Esophagus squamous epithelium (tissue), 5 donors: Measurements from ENCODE around the gene SPINDOC. TPM values are rescaled to one million over a fixed set of nuclear protein-coding genes. Genes with fewer than 3 reads are reported as not detected.

Experiments
- DNase-seq: peaks from one replicate; lab custom pipeline; 2025; lab: John Stamatoyannopoulos, UW
- H3K27ac ChIP-seq, 4 donors: fragments of 200-600 bp; sonication (generic); one replicate each; pipeline ENCODE4 v1.5.1; 2016 to 2019; ENCODE audit warnings: mild to moderate bottlenecking in 1 of 4
- H3K27me3 ChIP-seq, 4 donors: fragments of 200-600 bp; sonication (generic); 1 replicate in 3 of 4; 2 replicates in 1 of 4; pipeline versions ENCODE4 v1.5.1 to v1.6.0; 2017 to 2021; ENCODE audit warnings: antibody characterized with exemption in 1 of 4
- H3K36me3 ChIP-seq, 3 donors: fragments of 200-600 bp; sonication (generic); one replicate each; pipeline ENCODE4 v1.5.1; 2016 to 2019
- H3K4me1 ChIP-seq, 3 donors: fragments of 200-600 bp; sonication (generic); one replicate each; pipeline ENCODE4 v1.5.1; 2017 to 2019
- H3K4me3 ChIP-seq, 4 donors: fragments of 200-600 bp; sonication (generic); 1 replicate in 3 of 4; 2 replicates in 1 of 4; pipeline ENCODE4 v1.5.1; 2016 to 2019; ENCODE audit warnings: mild to moderate bottlenecking in 2 of 4, moderate library complexity in 1 of 4
- H3K9me3 ChIP-seq, 3 donors: fragments of 200-600 bp; sonication (generic); one replicate each; pipeline ENCODE4 v1.5.1; 2016 to 2019
- POLR2A ChIP-seq, 4 donors: fragments of 450-650 bp; IDR thresholded peaks; one replicate each; pipeline ENCODE4 v1.6.1; 2017; ENCODE audit warnings: antibody characterized with exemption in 4 of 4, mild to moderate bottlenecking in 4 of 4, moderate library complexity in 3 of 4
- WGBS, 2 donors: methylation state at CpG; one replicate each; pipeline ENCODE4 v1.1.5; 2018; 5-methylcytosine and 5-hydroxymethylcytosine counted together
- intact Hi-C: fragments of 100-400 bp; cut with DNase I; formaldehyde crosslinking; loops from one replicate; pipeline ENCODE4 v1.15.0; 2022
- total RNA-seq, 4 donors: library from RNA; depleted of rRNA; stranded (reverse); fragments of >200 nt; gene quantifications; one replicate each; pipeline ENCODE4 v1.1.0, GENCODE V29; 2016
- TF ChIP-seq, protein P1 (sequence below), 6 experiments: fragments of 450-650 bp in 4 of 6; fragments of 200-600 bp in 2 of 6; sonication (generic) in 2 of 6; IDR thresholded peaks; one replicate each; pipeline ENCODE4 v1.5.1; 2016 to 2019; ENCODE audit warnings: antibody characterized with exemption in 6 of 6, mild to moderate bottlenecking in 4 of 6, moderate library complexity in 4 of 6
- donor health status: DM: yes; HTN: yes; CAD: no.

SPINDOC gene
- total RNA-seq, 4 donors from 2014 or later, result 3.4 to 8.8 (median 6.1) TPM

DNA sequence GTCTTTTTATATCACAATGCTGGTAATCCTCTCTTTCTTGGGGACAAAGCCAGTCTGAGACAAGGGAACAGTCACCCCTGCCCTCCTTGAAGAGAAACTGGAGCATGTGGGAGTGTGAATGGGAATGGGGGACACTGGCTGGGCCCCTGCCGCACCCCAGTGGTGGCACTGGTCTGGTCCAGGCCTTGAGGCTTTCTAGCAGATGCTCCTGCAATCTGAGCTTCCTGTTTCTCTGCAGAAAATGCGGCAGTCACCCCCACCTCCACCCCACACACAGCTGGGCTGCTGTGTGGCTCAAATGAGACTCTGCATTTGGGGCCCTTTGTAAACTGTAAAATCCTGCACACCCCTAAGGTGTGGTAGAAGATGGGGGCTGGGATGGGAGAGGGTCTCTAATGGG is 19.1 kb downstream of the SPINDOC start:
- intact Hi-C loops, result loop anchor here (10.0 kb wide), 2 partner anchors 62 to 312 kb away; no protein-coding TSS in a partner anchor

DNA sequence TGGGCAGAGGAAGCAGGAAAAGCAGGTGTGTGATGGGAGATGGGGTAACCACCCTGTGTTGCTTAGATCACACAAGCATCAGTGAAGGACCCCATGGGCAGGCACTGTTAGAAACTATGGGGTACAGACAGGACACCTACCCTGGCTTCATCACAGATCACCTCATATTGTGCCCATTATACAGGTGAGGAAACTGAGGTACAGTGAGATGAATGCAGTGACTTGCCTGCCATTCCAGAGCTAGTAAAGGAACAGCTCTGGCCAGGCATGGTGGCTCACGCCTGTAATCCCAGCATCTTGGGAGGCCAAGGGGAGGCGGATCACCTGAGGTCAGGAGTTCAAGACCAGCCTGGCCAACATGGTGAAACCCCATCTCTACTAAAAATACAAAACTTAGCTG is 19.8 kb downstream of the SPINDOC start:
- H3K27me3 ChIP-seq, result no peaks in the 10 kb centered on the region
- H3K36me3 ChIP-seq, result peaks cover 0 to 12% (median 0%) of the 10 kb centered on the region in 3 donors
- H3K4me1 ChIP-seq, result peaks cover 8 to 12% (median 10%) of the 10 kb centered on the region in 3 donors
- DNase-seq, result no peak
- TF ChIP-seq, protein P1, sequence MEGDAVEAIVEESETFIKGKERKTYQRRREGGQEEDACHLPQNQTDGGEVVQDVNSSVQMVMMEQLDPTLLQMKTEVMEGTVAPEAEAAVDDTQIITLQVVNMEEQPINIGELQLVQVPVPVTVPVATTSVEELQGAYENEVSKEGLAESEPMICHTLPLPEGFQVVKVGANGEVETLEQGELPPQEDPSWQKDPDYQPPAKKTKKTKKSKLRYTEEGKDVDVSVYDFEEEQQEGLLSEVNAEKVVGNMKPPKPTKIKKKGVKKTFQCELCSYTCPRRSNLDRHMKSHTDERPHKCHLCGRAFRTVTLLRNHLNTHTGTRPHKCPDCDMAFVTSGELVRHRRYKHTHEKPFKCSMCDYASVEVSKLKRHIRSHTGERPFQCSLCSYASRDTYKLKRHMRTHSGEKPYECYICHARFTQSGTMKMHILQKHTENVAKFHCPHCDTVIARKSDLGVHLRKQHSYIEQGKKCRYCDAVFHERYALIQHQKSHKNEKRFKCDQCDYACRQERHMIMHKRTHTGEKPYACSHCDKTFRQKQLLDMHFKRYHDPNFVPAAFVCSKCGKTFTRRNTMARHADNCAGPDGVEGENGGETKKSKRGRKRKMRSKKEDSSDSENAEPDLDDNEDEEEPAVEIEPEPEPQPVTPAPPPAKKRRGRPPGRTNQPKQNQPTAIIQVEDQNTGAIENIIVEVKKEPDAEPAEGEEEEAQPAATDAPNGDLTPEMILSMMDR (IDR thresholded peaks at IDR 0.05), result no peak
- TF ChIP-seq POLR2A (IDR thresholded peaks at IDR 0.05), result no peak
- intact Hi-C loops, result loop anchor here (10.0 kb wide), 2 partner anchors 62 to 312 kb away; no protein-coding TSS in a partner anchor
- H3K9me3 ChIP-seq, result no peaks in the 10 kb centered on the region
- H3K4me3 ChIP-seq, result no peak overlapping the region
- H3K27ac ChIP-seq, result no peak overlapping the region
- 100% methylated on average over 1 of the region's 2 CpGs; no CpG with 5 or more reads in 1 of the 2 donors for WGBS, 2 donors

More for the DNA sequence above, 19.1 kb downstream of the SPINDOC start:
- Histone ChIP-seq H3K27me3 (no peaks in the 10 kb centered on the region), H3K4me3 (no peak overlapping the region), H3K4me1 (peaks cover under 1 to 5% (median 3%) of the 10 kb centered on the region in 3 donors), H3K27ac (no peak overlapping the region), H3K36me3 (peaks cover 0 to 17% (median 0%) of the 10 kb centered on the region in 3 donors), H3K9me3 (no peaks in the 10 kb centered on the region)
- no peak for DNase-seq
- TF ChIP-seq, protein P1 (IDR thresholded peaks at IDR 0.05), result no peak
- no peak for TF ChIP-seq POLR2A (IDR thresholded peaks at IDR 0.05)
- 65% methylated on average over 2 of the region's 2 CpGs; no CpG with 5 or more reads in 1 of the 2 donors for WGBS, 2 donors

DNA sequence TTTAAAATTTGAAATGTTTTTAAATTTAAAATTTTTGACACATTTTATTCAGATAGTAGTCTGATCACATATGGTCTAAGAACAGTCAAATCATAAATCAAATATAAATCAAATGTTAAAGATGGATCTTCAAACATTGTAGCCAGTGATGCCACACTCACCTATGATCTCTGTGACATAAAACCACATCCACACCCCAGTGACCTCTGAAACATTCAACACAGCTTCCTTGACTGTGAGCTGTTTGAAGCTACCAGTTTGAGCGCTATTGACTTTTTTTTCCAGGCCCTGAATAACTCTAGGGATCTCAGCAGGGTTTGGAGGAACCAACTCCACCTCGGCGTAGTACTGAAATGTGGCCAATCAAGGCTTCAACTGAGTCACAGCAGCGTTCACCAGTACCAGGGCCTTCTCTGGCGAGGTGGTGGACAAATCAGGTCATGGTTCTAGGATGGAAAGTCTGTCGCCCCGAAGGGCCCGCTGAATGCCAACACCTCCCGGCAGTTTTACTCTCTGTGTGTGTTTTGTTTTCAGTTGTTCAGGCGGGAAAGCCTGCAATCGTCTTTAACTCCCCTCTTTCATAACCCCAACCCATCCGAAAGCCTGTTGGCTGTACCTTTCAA is 21.4 kb downstream of the SPINDOC start:
- WGBS, 2 donors, result 80% methylated on average over 11 to 12 of the region's 12 CpGs
- H3K4me1 ChIP-seq, result peaks cover 11 to 16% (median 12%) of the 10 kb centered on the region in 3 donors
- intact Hi-C loops, result loop anchor here (10.0 kb wide), 2 partner anchors 60 to 310 kb away; no protein-coding TSS in a partner anchor
- DNase-seq, result no peak
- H3K9me3 ChIP-seq, result no peaks in the 10 kb centered on the region
- no peaks in the 10 kb centered on the region for H3K36me3 ChIP-seq
- no peak for TF ChIP-seq POLR2A (IDR thresholded peaks at IDR 0.05)
- TF ChIP-seq, protein P1 (IDR thresholded peaks at IDR 0.05), result no peak
- no peak overlapping the region for H3K27ac ChIP-seq
- H3K4me3 ChIP-seq, result no peak overlapping the region
- H3K27me3 ChIP-seq, result no peaks in the 10 kb centered on the region

DNA sequence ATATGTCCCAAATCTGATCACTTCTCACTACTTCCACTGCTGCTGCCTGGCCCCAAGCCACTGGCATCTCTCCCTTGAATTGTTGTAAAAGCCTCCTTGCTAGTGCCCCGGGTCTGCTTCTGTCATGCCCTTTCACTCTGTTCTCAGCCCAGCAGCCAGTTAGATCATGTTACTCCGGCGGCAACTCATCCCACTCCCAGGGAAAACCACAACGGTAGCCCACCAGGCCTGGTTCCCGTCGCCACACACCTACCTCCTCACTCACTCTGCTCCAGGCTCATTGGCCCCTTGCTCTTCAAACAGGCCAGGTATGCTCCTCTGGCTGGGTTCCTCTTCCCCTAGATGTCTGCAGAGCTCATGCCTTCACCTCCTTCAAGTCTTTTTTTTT is 21.9 kb downstream of the SPINDOC start:
- Histone ChIP-seq H3K27me3 (no peaks in the 10 kb centered on the region), H3K36me3 (no peaks in the 10 kb centered on the region), H3K4me3 (no peak overlapping the region), H3K27ac (no peak overlapping the region), H3K4me1 (peaks cover 11 to 19% (median 12%) of the 10 kb centered on the region in 3 donors), H3K9me3 (no peaks in the 10 kb centered on the region)
- WGBS, 2 donors, result 74 to 79% methylated on average over 6 of the region's 6 CpGs
- DNase-seq, result no peak
- TF ChIP-seq, protein P1 (IDR thresholded peaks at IDR 0.05), result no peak
- no peak for TF ChIP-seq POLR2A (IDR thresholded peaks at IDR 0.05)
- intact Hi-C loops, result loop anchor here (10.0 kb wide), 2 partner anchors 60 to 310 kb away; no protein-coding TSS in a partner anchor

DNA sequence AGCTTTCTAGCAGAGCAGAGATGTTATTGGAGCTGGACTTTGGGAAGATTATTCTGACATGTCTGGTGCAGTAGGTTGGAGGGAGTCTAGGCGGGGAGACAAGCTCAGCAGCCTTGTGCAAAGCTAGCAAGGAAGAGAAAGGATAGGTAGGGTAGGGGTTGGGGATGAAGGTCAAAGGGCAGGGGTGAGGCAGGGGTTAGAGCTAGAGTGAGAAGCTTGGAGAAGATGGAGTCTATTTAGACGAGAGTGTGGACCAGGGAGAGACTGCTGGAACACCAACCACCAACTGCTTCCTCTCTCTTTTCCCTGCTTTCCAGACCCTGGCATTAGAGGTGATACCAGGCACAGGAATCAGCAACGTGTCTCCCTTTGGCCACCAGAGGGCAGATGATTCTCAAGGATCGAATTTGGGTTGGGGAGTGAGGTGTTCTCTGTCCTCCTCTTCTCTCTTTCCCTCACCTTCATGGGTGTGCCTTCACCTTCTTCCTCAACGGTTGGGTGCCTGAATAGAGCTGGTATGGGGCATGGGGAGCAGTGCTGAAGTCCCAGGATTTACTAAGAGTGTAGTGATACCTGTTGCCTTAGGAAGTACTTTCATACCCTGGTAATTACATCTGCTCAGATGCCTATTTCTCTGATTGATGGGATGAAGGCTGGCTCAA is 23.9 kb downstream of the SPINDOC start:
- Histone ChIP-seq H3K4me1 (peaks cover 24 to 39% (median 26%) of the 10 kb centered on the region in 3 donors), H3K36me3 (no peaks in the 10 kb centered on the region), H3K27me3 (no peaks in the 10 kb centered on the region), H3K4me3 (no peak overlapping the region), H3K9me3 (no peaks in the 10 kb centered on the region), H3K27ac (peak overlapping the region; percentile 79 to 96 (median 95))
- 13 to 14% methylated on average over 4 to 5 of the region's 5 CpGs for WGBS, 2 donors
- no peak for TF ChIP-seq POLR2A (IDR thresholded peaks at IDR 0.05)
- TF ChIP-seq, protein P1 (IDR thresholded peaks at IDR 0.05), result peak; percentile 68 to 96 (median 92)
- no peak for DNase-seq
- intact Hi-C loops, result loop anchor here (2.0 to 10.0 kb wide), 3 partner anchors 58 to 308 kb away; no protein-coding TSS in a partner anchor
